Fibroblast of gingiva (primary cell): ENCODE results near the gene RBBP8.

ENCODE experiments used
- DNase-seq: peaks from one replicate; pipeline ENCODE4 v3.0.0-alpha.2; 2011; ENCODE audit warnings: low read depth

The RBBP8 gene

GRCh38 chr18:22999647-23000046, 66.5 kb downstream of the RBBP8 start:
- DNase-seq, result no peak

GRCh38 chr18:23003289-23003688, 70.2 kb downstream of the RBBP8 start:
- DNase-seq, result no peak

- DNase-seq, result no peak
These were observed 79.1 kb downstream of the RBBP8 start for GRCh38 chr18:23012249-23012648.

GRCh38 chr18:23020555-23021294, 87.6 kb downstream of the RBBP8 start:
- DNase-seq, result no peak

- DNase-seq, result no peak
These were observed 88.5 kb downstream of the RBBP8 start for GRCh38 chr18:23021623-23022022.

- peak; percentile 97 for DNase-seq
These were observed 99.0 kb downstream of the RBBP8 start for GRCh38 chr18:23032030-23032582.

- no peak for DNase-seq
These were observed 99.9 kb downstream of the RBBP8 start for GRCh38 chr18:23033056-23033455.

GRCh38 chr18:23036660-23037201, 103.6 kb downstream of the RBBP8 start:
- DNase-seq, result no peak

GRCh38 chr18:23037646-23038045, 104.5 kb downstream of the RBBP8 start:
- DNase-seq, result no peak

GRCh38 chr18:23038712-23039111, 105.6 kb downstream of the RBBP8 start:
- DNase-seq, result peak; percentile 96

- DNase-seq, result no peak
These were observed 109.0 kb downstream of the RBBP8 start for GRCh38 chr18:23042133-23042532.

GRCh38 chr18:23043803-23044376, 110.8 kb downstream of the RBBP8 start:
- DNase-seq, result no peak

GRCh38 chr18:23049698-23050373, 116.7 kb downstream of the RBBP8 start:
- no peak for DNase-seq

- DNase-seq, result peak; percentile 80
These were observed 120.8 kb downstream of the RBBP8 start for GRCh38 chr18:23053776-23054457.

GRCh38 chr18:23054553-23054952, 121.4 kb downstream of the RBBP8 start:
- no peak for DNase-seq

GRCh38 chr18:23056315-23056714, 123.2 kb downstream of the RBBP8 start:
- no peak for DNase-seq

- no peak for DNase-seq
These were observed 124.0 kb downstream of the RBBP8 start for GRCh38 chr18:23057096-23057495.

- DNase-seq, result no peak
These were observed 125.8 kb downstream of the RBBP8 start for GRCh38 chr18:23058746-23059415.

GRCh38 chr18:23059541-23060465, 126.7 kb downstream of the RBBP8 start:
- DNase-seq, result no peak

GRCh38 chr18:23062011-23062410, 128.9 kb downstream of the RBBP8 start:
- no peak for DNase-seq
